Measurements from ENCODE around the gene ASCC2.
"Not testable (repeated sequence)": the region's sequence is repeated elsewhere in the genome, so short reads cannot be mapped to it uniquely, and the experiment has no call there.

Gene ASCC2

DNA sequence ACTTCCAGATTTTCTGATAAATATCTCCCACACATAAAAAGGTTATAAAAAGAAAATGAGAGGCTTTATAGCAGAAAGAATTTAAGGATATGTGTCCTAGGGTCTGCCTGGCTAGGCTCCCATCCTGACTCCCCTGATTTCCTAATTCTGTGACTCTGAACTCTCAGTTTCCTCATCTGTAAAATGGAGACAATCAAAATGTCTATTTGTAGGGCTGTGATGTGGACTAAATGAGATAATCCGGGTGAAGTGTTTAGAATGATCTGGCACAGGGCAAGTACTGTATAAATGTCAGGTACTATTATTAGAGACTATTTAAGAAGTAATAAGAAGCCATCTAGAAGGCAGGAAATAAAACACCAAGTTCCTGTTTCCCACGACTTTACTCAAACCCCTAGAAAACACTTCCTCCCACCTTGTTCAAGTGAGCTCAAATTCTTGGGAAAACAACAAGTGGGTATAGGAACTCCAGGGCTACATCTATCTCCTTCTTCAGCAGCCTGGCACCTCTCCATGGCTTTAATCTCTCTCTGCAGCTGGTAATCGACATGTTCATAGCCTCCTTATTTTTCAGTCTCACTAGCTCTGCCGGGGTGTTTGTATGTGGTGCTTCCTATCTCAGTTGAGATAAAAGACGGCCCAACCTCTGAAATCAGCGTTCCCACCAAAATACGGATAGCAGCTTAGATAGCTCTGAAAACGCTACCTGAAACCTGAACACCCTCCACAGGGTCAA lies 6.7 kb downstream of the ASCC2 start:
- in situ Hi-C loops (cut with MboI; ENCODE audit: low pct_unique_long_range_greater_than_20kb, low sequenced_read_pairs, unreplicated experiment), result no loop called here
- no peak for TF ChIP-seq CTCF (IDR thresholded peaks at IDR 0.05; ENCODE audit: extremely low read depth, insufficient read depth, missing control alignments)
- DNase-seq (ENCODE audit: low spot score), result no peak

- in situ Hi-C loops (cut with MboI; ENCODE audit: low pct_unique_long_range_greater_than_20kb, low sequenced_read_pairs, unreplicated experiment), result no loop called here
- TF ChIP-seq CTCF (IDR thresholded peaks at IDR 0.05; ENCODE audit: extremely low read depth, insufficient read depth, missing control alignments), result no peak
- no peak for DNase-seq (ENCODE audit: low spot score)
These were observed 7.5 kb downstream of the ASCC2 start for GRCh38 chr22:29830585-29830984.

DNA sequence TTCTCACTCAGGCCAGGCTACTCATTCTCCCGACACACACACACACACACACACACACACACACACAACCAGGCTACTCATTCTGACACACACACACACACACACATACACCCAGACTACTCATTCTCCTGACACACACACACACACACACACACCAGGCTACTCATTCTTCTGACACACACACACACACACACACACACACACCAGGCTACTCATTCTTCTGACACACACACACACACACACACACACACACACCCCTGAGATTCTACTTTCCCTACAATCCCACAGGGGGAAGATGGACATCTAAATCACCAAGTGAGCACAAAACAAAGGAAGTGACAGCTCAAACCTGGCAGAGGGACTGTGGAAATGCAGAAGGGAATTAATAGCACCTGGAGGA lies 10.3 kb downstream of the ASCC2 start:
- in situ Hi-C loops (cut with MboI; ENCODE audit: low pct_unique_long_range_greater_than_20kb, low sequenced_read_pairs, unreplicated experiment); DNase-seq (ENCODE audit: low spot score): not testable (repeated sequence)

- in situ Hi-C loops (cut with MboI; ENCODE audit: low pct_unique_long_range_greater_than_20kb, low sequenced_read_pairs, unreplicated experiment), result no loop called here
- DNase-seq (ENCODE audit: low spot score), result no peak
- TF ChIP-seq CTCF (IDR thresholded peaks at IDR 0.05; ENCODE audit: extremely low read depth, insufficient read depth, missing control alignments), result no peak
These were observed 11.0 kb downstream of the ASCC2 start for GRCh38 chr22:29827091-29827490.

DNA sequence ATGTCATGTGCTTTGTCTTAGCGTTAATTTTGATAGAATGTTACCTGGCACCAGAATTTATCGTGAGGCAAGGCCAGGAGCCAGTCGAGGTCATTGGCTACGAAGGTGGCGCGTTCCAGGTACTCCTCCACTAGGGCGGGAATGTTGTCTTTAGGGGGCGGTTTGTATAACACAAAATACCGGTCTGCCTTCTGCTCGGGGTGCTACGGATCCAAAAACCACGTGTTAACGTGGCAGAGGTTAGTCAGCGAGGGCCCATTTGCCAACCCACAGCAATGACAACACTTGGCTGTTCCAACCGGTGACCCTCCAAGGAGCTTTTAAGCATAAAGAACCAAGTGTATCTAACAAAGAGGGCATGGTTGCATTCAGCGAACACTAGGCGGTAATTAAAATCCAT lies 12.5 kb downstream of the ASCC2 start:
- no peak for DNase-seq (ENCODE audit: low spot score)
- in situ Hi-C loops (cut with MboI; ENCODE audit: low pct_unique_long_range_greater_than_20kb, low sequenced_read_pairs, unreplicated experiment), result no loop called here
- TF ChIP-seq CTCF (IDR thresholded peaks at IDR 0.05; ENCODE audit: extremely low read depth, insufficient read depth, missing control alignments), result no peak

GRCh38 chr22:29824677-29825076 lies 13.4 kb downstream of the ASCC2 start:
- in situ Hi-C loops (cut with MboI; ENCODE audit: low pct_unique_long_range_greater_than_20kb, low sequenced_read_pairs, unreplicated experiment), result no loop called here
- no peak for DNase-seq (ENCODE audit: low spot score)
- no peak for TF ChIP-seq CTCF (IDR thresholded peaks at IDR 0.05; ENCODE audit: extremely low read depth, insufficient read depth, missing control alignments)

DNA sequence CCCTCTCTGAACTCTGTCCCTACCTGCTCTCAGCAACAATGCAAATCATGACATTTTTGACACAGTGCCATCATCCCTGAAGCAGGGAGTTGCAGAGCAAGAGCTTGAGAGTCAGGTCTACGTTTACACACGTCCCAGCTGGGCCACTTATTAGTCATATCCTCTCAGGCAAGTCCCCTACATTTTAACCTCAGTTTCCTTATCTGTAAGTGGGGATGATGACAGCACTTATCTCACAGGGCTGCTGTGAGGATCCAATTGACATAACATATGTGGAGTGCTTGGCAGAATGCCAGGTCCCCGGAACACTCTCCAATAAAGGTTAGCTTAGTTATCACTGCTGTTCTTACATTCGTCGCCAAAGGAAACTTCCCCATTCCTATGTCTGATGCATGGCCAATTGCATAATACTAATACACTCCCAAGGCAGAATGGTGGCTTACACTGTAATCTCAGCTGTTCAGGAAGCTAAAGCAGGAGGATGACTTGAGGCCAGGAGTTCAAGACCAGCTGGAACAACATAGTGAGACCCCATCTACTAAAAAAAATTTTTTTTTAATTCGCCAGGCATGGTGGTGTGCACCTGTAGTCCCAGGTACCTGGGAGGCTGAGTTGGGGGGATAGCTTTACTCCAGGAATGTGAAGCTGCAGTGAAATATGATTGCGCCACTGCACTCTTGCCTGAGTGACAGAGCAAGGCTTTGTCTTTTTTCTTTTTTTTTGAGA lies 16.6 kb downstream of the ASCC2 start:
- in situ Hi-C loops (cut with MboI; ENCODE audit: low pct_unique_long_range_greater_than_20kb, low sequenced_read_pairs, unreplicated experiment), result no loop called here
- DNase-seq (ENCODE audit: low spot score), result peak; percentile 74
- TF ChIP-seq CTCF (IDR thresholded peaks at IDR 0.05; ENCODE audit: extremely low read depth, insufficient read depth, missing control alignments), result peak; percentile 9

Measured in GM13977 (cell line).